SIG-M5 treated with dmso at 0.1 percent for 504 hours (cell line): ENCODE data around the gene UBE2D2.

ENCODE experiments used
- DNase-seq: peaks from one replicate; lab custom pipeline; 2025; ENCODE audit not compliant: unreplicated experiment; lab: John Stamatoyannopoulos, UW

The UBE2D2 gene

DNA sequence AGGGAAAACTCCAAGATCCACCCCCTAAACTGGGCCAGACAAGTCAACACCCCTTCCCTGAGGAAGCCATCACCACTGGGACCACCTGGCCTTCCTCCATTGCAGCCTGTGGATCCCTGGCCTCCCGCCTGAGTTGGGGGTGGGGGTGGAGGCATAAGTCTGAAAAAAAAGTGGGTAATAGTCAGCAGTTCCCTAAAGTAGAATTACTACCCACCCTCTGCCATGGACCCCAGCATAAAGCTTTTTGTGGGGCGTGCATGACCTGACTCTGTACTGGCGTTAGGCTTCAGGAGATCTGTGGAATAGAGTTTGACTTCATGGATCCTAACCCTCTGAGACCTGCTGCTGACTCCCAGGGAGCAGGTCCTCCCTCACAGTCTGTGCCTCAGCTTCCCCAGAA is 85.0 kb downstream of the UBE2D2 start:
- no peak for DNase-seq

GRCh38 chr5:139646912-139647505 is 85.9 kb downstream of the UBE2D2 start:
- DNase-seq = peak; percentile 96

- no peak for DNase-seq
Measured at GRCh38 chr5:139647506-139648204, 86.5 kb downstream of the UBE2D2 start.

GRCh38 chr5:139648205-139649081 is 87.3 kb downstream of the UBE2D2 start, which contains the start of gene CXXC5:
CXXC5 (plus strand) TSS chr5:139648349; CDS start chr5:139680524, 32,175 bp downstream.
- peak; percentile 78 for DNase-seq

DNA sequence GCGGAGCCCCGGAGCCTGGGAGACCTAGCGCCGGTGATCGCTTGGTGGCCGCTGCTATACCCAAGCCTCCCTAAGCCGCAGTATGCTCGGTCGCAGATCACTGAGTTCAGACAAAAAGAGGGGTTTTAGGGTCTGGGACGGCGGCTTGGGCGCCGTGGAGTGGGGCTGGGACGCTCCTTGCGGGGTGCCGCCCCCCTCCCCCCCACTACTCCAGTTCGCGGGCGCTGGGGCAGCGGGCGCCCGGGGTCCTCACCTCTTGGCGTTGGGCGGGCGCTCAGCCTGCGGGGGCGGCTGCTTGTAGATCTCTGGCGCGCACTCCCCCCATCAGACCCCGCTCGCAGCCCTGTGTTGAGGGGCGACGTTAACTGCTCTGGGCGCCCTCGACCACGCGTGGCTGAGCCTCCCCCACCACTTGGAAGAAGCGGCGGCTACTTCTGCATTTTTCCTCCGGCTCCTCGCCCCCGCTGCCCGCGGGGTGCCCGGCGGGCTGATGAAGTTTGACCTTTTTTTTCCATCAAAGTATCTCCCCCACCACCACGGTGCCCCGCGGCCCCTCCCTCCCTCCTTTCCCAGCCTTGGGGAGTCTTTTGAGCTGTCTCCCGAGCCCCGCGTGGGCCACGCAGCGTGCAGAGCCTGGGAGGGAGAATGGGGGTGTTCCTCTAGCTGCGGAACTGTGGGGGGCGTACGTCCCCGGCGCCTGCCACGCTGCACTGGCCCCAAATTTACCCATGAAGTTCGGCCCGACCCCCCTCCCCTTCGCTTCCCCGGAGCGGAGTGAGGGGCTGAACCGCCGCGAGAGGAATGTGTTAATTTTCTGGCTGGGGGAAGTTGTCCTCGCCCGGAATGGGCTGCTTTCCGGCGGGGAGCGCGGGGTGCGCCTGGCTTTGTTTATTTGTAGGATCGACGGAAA is 88.2 kb downstream of the UBE2D2 start:
- DNase-seq = peak; percentile 55

DNA sequence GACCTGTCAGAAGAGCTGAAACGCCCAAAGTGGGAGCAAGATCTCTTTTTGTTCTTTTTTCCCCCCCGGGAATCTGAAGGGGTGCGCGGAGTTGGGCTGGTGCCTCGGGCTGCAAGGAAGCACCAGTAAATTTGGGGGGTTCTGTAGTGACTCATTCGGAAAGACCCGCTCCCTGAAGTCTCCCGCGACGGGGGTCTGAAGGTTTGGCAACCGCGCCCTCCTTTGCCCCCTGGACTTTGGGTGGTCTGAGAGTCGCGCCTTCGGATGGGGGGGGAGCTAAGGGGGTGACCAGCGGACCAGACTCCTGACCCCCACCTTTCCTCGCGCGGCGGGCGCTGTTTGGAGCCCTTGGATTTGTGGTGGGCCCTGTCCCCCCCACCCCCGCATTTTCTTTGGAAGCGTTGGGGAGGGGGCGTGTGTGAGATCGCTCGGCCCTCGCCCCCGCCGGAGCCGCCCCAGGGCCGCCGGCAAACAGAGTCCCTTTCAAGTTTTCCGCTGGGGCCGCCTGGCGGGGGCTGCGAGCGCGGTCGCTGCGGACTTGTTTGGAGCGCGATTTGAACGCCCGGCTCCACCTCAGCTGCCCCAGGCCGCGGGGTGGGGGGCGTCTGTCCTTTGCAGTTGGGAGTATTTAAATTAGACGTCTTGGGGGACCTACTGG is 89.0 kb downstream of the UBE2D2 start:
- no peak for DNase-seq

DNA sequence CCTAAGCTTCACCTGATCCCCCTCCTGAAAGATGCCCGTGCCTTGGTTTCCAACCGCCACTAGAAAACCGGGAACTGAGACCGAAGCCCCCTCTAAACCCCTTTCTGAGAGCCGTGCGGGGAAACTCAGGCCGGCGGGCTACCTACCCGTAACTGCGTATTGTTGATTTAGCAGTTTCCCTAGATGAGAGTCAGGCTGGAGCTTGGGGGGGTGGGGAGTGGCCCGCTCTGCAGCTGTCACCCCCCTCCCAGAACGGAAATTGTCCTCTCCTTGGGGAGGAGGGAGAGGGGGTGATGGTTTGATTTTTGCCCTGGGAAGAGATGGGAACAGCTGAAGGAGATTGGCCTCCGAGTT is 89.5 kb downstream of the UBE2D2 start:
- DNase-seq = no peak

DNA sequence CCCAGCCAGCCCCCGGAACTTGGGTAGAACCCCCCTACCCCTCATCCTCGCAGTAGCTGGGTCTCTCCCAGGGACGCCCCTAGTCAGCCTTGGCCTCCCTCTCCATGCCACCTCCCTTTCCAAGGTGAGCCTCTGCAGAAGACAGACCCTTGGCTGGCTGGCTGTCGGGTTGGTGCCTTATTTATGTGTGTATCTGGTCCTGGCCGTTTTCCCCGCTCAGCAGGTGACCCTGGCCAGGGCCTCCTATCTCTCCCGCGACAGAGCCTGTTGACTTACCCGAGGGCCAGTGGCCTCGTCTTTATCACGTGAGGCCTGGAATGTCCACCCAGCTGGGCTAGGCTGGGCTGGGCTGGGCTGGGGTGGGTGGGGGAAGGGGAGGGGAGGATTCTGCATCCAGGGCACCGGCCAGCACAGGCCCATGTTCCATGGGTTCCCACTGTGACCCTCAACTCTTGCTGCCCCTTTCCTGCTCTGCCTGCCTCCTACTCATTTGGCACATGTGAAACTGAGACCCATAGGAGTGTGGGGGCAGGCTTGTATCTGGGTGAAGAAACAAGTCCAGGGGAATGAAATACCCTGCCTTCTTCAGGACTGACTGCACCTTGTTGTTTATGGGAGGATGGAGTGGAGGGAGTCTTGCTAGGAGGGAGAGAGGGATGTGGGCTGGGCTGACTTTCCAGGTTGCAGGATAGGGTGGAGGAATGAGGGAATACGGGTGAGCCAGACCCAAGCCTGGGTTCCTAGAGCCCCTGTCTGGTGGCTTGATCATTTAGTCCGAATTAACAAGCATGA is 90.1 kb downstream of the UBE2D2 start:
- DNase-seq = no peak

GRCh38 chr5:139651853-139652787 is 91.0 kb downstream of the UBE2D2 start:
- DNase-seq = peak; percentile 30

DNA sequence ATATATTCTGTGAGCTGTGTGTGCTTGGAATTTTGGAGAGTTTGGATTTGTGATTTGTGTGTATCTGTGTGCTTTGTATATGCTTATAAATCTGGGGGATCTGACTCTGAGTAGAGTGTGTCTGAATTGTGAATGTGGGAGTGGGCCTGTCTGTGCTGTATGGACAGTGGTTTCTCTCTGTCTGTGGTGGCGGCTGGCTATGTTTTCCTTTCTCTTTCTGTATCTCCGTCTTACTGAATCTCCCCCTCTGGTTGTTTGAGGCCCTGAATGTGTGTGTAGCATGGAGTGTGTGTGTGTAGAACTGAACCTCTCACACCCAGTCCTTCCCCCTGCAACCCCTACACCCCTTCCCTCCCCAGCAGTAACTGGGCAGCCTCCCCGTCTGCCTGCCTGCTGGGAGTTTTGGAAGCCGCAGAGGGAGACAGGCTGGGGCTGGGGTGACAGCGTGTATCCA is 91.7 kb downstream of the UBE2D2 start:
- no peak for DNase-seq

DNA sequence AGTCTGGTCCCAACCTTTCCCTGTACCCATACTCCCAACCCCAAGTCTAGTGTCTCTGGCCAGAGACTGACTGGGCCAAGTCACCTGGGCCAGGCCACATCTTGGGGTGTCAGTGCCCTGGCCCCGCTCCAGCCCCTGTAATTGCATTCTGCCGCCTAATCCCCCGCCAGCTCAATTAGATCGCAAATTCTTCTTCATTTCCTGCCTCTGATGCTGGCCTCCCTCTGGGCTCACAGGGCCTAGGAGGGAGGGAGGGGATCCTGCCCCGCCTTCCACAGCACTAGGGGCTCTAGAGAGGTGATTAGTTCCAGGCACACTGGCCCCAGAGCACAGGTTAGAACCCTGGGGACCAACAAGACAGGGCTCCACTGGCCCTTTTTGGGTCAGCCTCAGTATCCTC is 92.5 kb downstream of the UBE2D2 start:
- no peak for DNase-seq

DNA sequence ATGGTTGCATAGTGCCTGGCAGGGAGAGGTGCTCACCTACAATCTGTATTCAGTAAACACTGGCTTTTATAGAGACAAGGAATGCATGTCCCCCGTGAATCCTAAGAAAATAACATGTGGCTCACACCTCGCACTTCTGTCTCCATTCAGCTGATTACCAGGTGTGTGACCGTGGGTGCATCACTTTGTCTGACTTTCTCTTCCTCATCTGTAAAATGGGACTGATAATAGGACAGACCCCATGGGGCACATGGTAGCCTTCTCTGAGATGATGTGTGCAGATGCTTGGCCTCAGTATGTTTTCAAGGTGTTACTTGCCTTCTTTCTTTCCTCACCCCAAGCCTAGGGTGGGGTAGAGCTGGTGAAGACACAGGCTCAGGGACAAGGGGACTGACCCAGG is 93.3 kb downstream of the UBE2D2 start:
- DNase-seq = no peak

DNA sequence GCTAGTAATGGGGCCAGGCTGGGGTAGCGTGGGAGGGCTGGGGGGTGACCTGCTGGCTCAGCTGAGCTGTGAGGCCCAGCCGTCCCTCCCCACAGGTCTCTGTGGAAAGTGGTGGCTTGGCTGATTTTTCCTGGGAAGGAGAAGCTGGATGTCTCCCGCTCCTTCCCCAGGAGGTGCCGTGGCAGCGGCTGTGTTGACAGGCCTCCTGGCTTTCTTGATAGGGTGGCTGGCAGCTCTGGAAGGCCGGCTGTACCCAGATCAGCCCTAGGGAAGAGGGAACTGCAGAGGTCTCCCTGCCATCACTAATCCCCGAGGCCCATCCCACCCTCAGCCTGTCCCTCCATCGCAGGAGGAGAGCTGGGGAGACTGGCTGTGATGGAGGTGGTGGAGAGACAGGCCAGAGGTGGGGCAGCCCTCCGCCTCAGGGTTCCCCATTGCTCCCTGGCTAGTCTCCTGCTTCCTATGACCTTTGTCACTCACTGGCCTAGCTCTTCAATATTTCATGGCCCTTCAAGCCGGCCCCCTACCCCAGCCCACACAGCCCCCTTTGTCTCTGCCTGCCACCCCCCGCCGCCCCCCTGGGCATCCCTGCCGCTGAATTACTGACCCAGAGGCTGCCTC is 93.8 kb downstream of the UBE2D2 start:
- DNase-seq = no peak

GRCh38 chr5:139655727-139656271 is 94.7 kb downstream of the UBE2D2 start:
- no peak for DNase-seq

DNA sequence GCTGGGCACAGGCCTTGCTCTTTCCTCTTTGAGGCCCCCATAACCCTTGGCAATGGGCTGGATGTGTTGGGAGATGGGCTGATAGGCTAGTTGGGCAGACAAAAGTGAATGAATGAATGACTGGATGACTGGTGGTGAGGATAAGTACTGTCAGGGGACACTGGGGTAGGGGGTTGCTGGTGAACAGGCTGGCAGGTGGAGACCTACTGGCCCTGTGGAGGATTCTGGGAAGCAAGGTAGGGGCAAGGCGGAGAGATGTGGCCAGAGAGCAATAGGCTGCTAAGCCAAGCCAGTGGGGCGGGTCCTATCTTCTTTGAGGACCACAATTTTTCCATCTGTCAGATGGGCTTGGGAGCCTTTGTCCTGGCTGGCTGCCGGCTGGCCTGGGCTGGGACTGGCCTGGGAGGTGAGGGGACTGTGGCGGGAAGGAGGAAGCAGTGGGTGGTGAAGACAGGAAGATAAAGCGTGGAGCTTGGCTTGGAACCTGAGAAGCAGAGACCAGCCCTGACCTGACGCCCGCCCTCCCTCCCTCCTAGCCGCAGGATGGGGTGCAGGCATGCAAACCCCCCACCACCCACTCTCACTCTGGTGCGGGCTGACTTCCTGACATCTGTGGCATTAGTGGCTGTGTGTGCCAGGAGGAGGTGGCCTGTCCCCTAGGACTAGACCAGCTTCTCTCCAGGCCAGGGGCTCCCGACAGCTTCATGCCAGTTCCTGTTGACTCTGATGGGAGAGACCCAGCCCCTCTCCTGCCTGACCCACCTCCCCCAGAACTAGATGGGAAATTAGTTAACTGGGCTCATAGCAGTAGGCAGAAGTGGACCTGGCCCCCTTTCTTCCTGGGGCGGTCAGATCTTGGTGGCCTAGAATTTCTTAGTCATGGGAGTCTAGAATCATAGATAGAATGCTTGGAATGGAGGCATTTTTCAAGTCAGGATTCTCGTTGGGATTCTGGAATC is 96.5 kb downstream of the UBE2D2 start:
- DNase-seq = no peak

DNA sequence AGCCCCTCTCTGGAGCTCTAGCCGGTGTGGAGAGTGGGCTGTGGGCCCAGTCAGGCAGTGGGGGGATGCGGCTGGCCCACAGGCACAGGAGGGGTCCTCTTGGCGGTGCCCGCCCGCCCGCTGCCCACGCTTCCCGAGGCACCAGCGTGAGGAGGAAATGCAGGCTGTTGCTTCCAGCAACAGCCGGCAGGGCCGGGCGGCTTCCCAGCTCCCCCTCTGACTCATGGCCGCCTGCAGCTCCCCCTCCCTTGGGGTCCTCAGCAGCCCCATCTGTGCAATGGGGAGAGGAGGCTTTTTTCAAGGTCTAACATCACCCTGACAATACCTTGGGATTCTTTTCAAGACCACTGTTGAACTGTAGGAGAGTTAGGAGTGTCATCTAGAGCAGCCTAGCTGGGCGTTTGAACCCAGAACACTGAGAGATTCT is 97.4 kb downstream of the UBE2D2 start:
- no peak for DNase-seq
